Upper lobe of left lung (tissue), 6 donors: ENCODE measurements around the gene CD300A. TPM values are rescaled to one million over a fixed set of nuclear protein-coding genes. Genes with fewer than 3 reads are reported as not detected.

ENCODE experiments used
- ATAC-seq, 2 donors: fragments of 200-7000 bp; cut with Tn5 transposase; one replicate each; pipeline ENCODE4 v1.9.1; 2022; ENCODE audit warnings: mild to moderate bottlenecking in 2 of 2, moderate library complexity in 2 of 2; ENCODE audit not compliant: low FRiP score in 2 of 2
- DNase-seq, 2 donors: peaks; one replicate each; pipeline ENCODE4 v3.0.0-alpha.2; 2019 to 2020
- H3K27ac ChIP-seq, 4 donors: fragments of 200-600 bp; sonication (generic); one replicate each; pipeline ENCODE4 v1.5.1; 2016 to 2019
- H3K27me3 ChIP-seq, 4 donors: fragments of 200-600 bp; sonication (generic); one replicate each; pipeline ENCODE4 v1.5.1; 2017 to 2019
- H3K36me3 ChIP-seq, 4 donors: fragments of 200-600 bp; sonication (generic); one replicate each; pipeline ENCODE4 v1.5.1; 2016 to 2019
- H3K4me1 ChIP-seq, 4 donors: fragments of 200-600 bp; sonication (generic); one replicate each; pipeline ENCODE4 v1.5.1; 2018 to 2019
- H3K4me3 ChIP-seq, 4 donors: fragments of 200-600 bp; sonication (generic); one replicate each; pipeline ENCODE4 v1.5.1; 2017 to 2019; ENCODE audit warnings: mild to moderate bottlenecking in 2 of 4, moderate library complexity in 1 of 4
- H3K9me3 ChIP-seq, 4 donors: fragments of 200-600 bp; sonication (generic); one replicate each; pipeline ENCODE4 v1.5.1; 2018 to 2019
- CTCF ChIP-seq, 6 experiments: fragments of 450-650 bp in 4 of 6; fragments of 200-600 bp in 2 of 6; sonication (generic) in 2 of 6; IDR thresholded peaks; one replicate each; pipeline ENCODE4 v1.5.1; 2016 to 2019; ENCODE audit warnings: antibody characterized with exemption in 6 of 6
- EP300 ChIP-seq, 4 donors: sonication (generic); formaldehyde crosslinking; IDR thresholded peaks; one replicate each; pipeline ENCODE4 v1.5.1; 2017; ENCODE audit warnings: antibody characterized with exemption in 4 of 4, control low read depth in 2 of 4
- POLR2A ChIP-seq, 4 donors: fragments of 450-650 bp; IDR thresholded peaks; one replicate each; pipeline ENCODE4 v1.5.1; 2016 to 2017; ENCODE audit warnings: antibody characterized with exemption in 4 of 4, mild to moderate bottlenecking in 2 of 4
- POLR2AphosphoS5 ChIP-seq, 2 donors: sonication (generic); formaldehyde crosslinking; IDR thresholded peaks; one replicate each; pipeline ENCODE4 v1.5.1; 2017; ENCODE audit warnings: antibody characterized with exemption in 2 of 2
- WGBS, 2 donors: methylation state at CpG; one replicate each; pipeline ENCODE4 v1.1.5; 2017 to 2018; 5-methylcytosine and 5-hydroxymethylcytosine counted together
- total RNA-seq, 6 donors: library from RNA; depleted of rRNA in 4 of 6; stranded (reverse); fragments of >200 nt in 4 of 6; gene quantifications; one replicate each; pipeline versions ENCODE4 v1.1.0 to v1.2.1, GENCODE V29; 2016 to 2021
- donor health status: DM: no; HTN: no; CAD: no; lungs with moderate emphysema.
- donor health status: DM: no; HTN: yes; CAD: no; lungs with severe emphysema.

The CD300A gene
- total RNA-seq, 6 donors from 2014 or later, result 10.7 to 26.5 (median 18.0) TPM

DNA sequence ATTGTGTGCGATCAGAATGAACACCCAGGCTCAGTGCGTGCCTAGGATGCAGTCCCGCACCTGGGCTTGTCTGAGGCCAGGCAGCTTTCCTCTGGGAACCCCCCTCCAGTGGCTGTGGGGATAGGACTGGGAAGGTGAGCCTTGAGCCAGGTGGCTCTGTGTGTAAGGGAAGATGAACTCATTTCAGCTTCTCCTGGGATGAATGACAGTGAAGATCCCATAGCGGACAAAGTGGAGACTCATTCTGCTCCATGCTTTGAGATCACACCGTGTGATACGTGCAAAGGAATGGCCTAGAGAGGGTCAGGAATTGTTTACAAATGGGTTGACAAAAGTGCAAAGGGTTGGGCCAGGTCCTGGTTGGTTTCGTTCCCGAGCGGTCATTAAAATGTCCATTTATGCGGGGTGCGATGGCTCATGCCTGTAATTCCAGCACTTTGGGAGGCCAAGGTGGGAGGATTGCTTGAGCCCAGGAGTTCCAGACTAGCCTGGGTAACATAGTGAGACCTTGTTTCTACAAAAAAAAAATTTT is 18.7 kb upstream of the CD300A start:
- H3K4me1 ChIP-seq, result peaks cover 48 to 53% (median 50%) of the 10 kb centered on the region in 4 donors

DNA sequence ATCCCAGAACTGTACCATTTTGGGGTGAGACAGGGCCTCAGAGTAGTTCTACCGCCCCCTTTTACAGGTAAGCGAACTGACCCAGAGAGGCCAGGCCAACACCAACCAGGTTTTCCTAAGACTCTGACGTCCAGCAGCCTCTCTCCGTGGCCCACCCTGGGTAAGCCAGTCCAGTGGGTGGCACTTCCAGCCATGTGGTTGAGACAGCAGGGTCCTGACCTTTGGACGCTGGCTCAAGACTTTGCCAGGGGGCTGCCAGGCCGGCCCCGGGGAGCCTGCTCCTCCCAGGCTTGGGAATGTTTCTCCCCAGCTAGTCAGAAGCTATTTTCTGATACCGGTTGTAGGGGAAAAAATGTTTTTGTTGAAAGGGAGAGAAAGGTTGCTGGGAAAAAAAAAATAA is 17.7 kb upstream of the CD300A start:
- peaks cover 48 to 53% (median 50%) of the 10 kb centered on the region in 4 donors for H3K4me1 ChIP-seq
- no peak for ATAC-seq
- H3K4me3 ChIP-seq, result no peak overlapping the region
- no peak for DNase-seq
- H3K27me3 ChIP-seq, result no peaks in the 10 kb centered on the region
- WGBS, 2 donors, result 74 to 93% methylated on average over 7 to 8 of the region's 8 CpGs
- TF ChIP-seq POLR2A (IDR thresholded peaks at IDR 0.05) (no peak), CTCF (IDR thresholded peaks at IDR 0.05) (no peak), EP300 (IDR thresholded peaks at IDR 0.05) (no peak), POLR2AphosphoS5 (IDR thresholded peaks at IDR 0.05) (no peak)
- peaks cover 0 to 2% (median 0%) of the 10 kb centered on the region in 4 donors for H3K36me3 ChIP-seq
- no peaks in the 10 kb centered on the region for H3K9me3 ChIP-seq
- H3K27ac ChIP-seq, result peak overlapping the region in 3 of 4 donors; percentile 30 to 52 (median 42)

More for the DNA sequence above, 18.7 kb upstream of the CD300A start:
- H3K27me3 ChIP-seq, result no peaks in the 10 kb centered on the region
- H3K4me3 ChIP-seq, result no peak overlapping the region
- peak overlapping the region in 3 of 4 donors; percentile 72 to 87 (median 87) for H3K27ac ChIP-seq
- peaks cover 0 to 2% (median 0%) of the 10 kb centered on the region in 4 donors for H3K36me3 ChIP-seq
- no peaks in the 10 kb centered on the region for H3K9me3 ChIP-seq
- TF ChIP-seq CTCF (IDR thresholded peaks at IDR 0.05) (no peak), POLR2AphosphoS5 (IDR thresholded peaks at IDR 0.05) (no peak), EP300 (IDR thresholded peaks at IDR 0.05) (no peak), POLR2A (IDR thresholded peaks at IDR 0.05) (no peak)
- ATAC-seq (no peak), DNase-seq (no peak)
- 89 to 93% methylated on average over 11 of the region's 11 CpGs for WGBS, 2 donors

- Histone ChIP-seq H3K4me3 (no peak overlapping the region), H3K36me3 (peaks cover 0 to 2% (median 0%) of the 10 kb centered on the region in 4 donors), H3K27ac (peak overlapping the region in 2 of 4 donors; percentile 30 to 63), H3K4me1 (peaks cover 45 to 50% (median 49%) of the 10 kb centered on the region in 4 donors), H3K9me3 (no peaks in the 10 kb centered on the region), H3K27me3 (no peaks in the 10 kb centered on the region)
- 84 to 87% methylated on average over 10 to 11 of the region's 11 CpGs for WGBS, 2 donors
- DNase-seq (no peak), ATAC-seq (no peak)
- no peak for TF ChIP-seq CTCF (IDR thresholded peaks at IDR 0.05)
- TF ChIP-seq POLR2A (IDR thresholded peaks at IDR 0.05), result no peak
- TF ChIP-seq POLR2AphosphoS5 (IDR thresholded peaks at IDR 0.05), result no peak
- TF ChIP-seq EP300 (IDR thresholded peaks at IDR 0.05), result no peak
Observed at GRCh38 chr17:74449306-74449705, 17.1 kb upstream of the CD300A start.

- Histone ChIP-seq H3K27ac (peak overlapping the region in 2 of 4 donors; percentile 30 to 63), H3K4me1 (peaks cover 45 to 50% (median 49%) of the 10 kb centered on the region in 4 donors), H3K27me3 (no peaks in the 10 kb centered on the region), H3K36me3 (peaks cover 0 to 2% (median 0%) of the 10 kb centered on the region in 4 donors), H3K4me3 (no peak overlapping the region), H3K9me3 (no peaks in the 10 kb centered on the region)
- DNase-seq (no peak), ATAC-seq (no peak)
- 83 to 86% methylated on average over 1 to 5 of the region's 5 CpGs for WGBS, 2 donors
- TF ChIP-seq EP300 (IDR thresholded peaks at IDR 0.05) (no peak), POLR2AphosphoS5 (IDR thresholded peaks at IDR 0.05) (no peak), POLR2A (IDR thresholded peaks at IDR 0.05) (no peak), CTCF (IDR thresholded peaks at IDR 0.05) (no peak)
Observed at GRCh38 chr17:74449773-74450172, 16.7 kb upstream of the CD300A start.

DNA sequence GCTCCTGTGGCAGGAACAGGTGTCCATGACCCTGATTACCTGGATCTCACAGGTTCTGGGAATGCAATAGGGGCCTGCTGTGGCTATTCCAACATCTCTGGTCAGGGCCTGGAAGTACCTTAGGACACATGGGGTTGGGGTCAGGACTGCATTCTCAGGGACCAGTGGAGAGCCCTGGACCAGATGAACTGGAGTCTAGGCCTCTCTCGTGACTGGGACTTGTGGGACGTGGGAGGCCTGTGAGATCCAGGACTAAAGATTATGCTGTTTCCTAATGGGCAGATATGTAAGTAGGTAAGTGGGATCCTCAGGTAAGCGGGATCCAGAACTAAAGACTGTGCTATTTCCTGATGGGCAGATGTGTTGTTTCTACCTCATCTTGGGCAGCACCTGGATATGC is 16.2 kb upstream of the CD300A start:
- 91 to 98% methylated on average over 3 of the region's 3 CpGs for WGBS, 2 donors
- Histone ChIP-seq H3K4me1 (peaks cover 42 to 50% (median 49%) of the 10 kb centered on the region in 4 donors), H3K36me3 (peaks cover 0 to 2% (median 0%) of the 10 kb centered on the region in 4 donors), H3K27me3 (no peaks in the 10 kb centered on the region), H3K9me3 (no peaks in the 10 kb centered on the region), H3K27ac (peak overlapping the region in 2 of 4 donors; percentile 2 to 63), H3K4me3 (no peak overlapping the region)
- TF ChIP-seq EP300 (IDR thresholded peaks at IDR 0.05), result no peak
- no peak for TF ChIP-seq POLR2AphosphoS5 (IDR thresholded peaks at IDR 0.05)
- TF ChIP-seq POLR2A (IDR thresholded peaks at IDR 0.05), result no peak
- TF ChIP-seq CTCF (IDR thresholded peaks at IDR 0.05), result no peak
- DNase-seq (no peak), ATAC-seq (no peak)
